GM23338 (cell line): ENCODE results near the gene COL4A6.

Experiments used
- CREB1 ChIP-seq: fragments of 250-450 bp; sonication (Bioruptor Pico); IDR thresholded peaks from 2 replicates; pipeline ENCODE4 v1.5.0; 2020; ENCODE audit warnings: low read depth, mild to moderate bottlenecking, moderate library complexity
- EZH2 ChIP-seq: fragments of 200-600 bp; sonication (generic); IDR thresholded peaks from one replicate; pipeline ENCODE4 v1.8.0; 2017; ENCODE audit warnings: antibody characterized with exemption, mild to moderate bottlenecking, low read depth; ENCODE audit not compliant: unreplicated experiment
- EZH2phosphoT487 ChIP-seq: fragments of 200-600 bp; sonication (generic); IDR thresholded peaks from one replicate; pipeline ENCODE4 v1.8.1; 2018; ENCODE audit warnings: antibody characterized with exemption; ENCODE audit not compliant: unreplicated experiment
- JUNB ChIP-seq: IDR thresholded peaks from one replicate; pipeline ENCODE4 v1.6.1; 2016; ENCODE audit warnings: antibody characterized with exemption; ENCODE audit not compliant: unreplicated experiment
- POLR2AphosphoS5 ChIP-seq: IDR thresholded peaks from 2 replicates; pipeline ENCODE4 v1.6.1; 2016; ENCODE audit warnings: antibody characterized with exemption, low read depth
- ZNF114 ChIP-seq: fragments of 250-450 bp; sonication (Bioruptor Pico); IDR thresholded peaks from 2 replicates; pipeline ENCODE4 v1.5.0; 2020; ENCODE audit warnings: mild to moderate bottlenecking, moderate library complexity
- ZNF331 ChIP-seq: fragments of 250-450 bp; sonication (Bioruptor Pico); IDR thresholded peaks from 2 replicates; pipeline ENCODE4 v1.5.0; 2020; ENCODE audit warnings: low read depth, mild to moderate bottlenecking, moderate library complexity
- TF ChIP-seq, protein P1 (sequence below), 2 experiments: fragments of 200-600 bp in 1 of 2; sonication (generic) in 1 of 2; conservative IDR thresholded peaks; 2 replicates each; pipeline versions ENCODE4 v1.5.1 to v1.6.1; 2016 to 2017; ENCODE audit warnings: antibody characterized with exemption in 2 of 2, low read depth in 2 of 2, mild to moderate bottlenecking in 2 of 2, moderate library complexity in 1 of 2
- TF ChIP-seq, protein P2 (sequence below): IDR thresholded peaks from one replicate; pipeline ENCODE4 v1.6.1; 2018; ENCODE audit warnings: antibody characterized with exemption; ENCODE audit not compliant: unreplicated experiment
- TF ChIP-seq, protein P3 (sequence below): IDR thresholded peaks from 2 replicates; pipeline ENCODE4 v1.6.1; 2016; ENCODE audit warnings: antibody characterized with exemption
- TF ChIP-seq, protein P4 (sequence below): fragments of 250-450 bp; sonication (Bioruptor Pico); IDR thresholded peaks from 2 replicates; pipeline ENCODE4 v1.5.0; 2020; ENCODE audit warnings: mild to moderate bottlenecking, moderate library complexity

DNA sequence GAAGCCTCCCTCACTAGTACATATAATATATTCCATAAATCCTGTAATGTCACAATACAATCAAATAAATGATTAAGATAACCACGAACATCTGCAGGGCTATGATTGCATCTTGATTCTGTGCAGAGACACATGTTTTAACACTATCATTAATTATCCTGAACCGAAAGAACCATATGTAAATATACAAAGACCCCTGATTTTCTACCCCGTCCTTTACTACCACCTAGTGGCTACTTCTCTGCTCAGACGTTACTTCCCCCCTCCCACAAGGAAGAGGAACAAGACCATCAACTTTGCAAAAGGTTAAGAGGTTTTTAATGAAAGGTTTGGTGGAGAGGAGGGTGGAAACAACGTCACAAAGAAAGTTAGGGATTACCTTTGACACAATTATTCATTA is 134.0 kb downstream of the COL4A6 start:
- TF ChIP-seq, protein P1, sequence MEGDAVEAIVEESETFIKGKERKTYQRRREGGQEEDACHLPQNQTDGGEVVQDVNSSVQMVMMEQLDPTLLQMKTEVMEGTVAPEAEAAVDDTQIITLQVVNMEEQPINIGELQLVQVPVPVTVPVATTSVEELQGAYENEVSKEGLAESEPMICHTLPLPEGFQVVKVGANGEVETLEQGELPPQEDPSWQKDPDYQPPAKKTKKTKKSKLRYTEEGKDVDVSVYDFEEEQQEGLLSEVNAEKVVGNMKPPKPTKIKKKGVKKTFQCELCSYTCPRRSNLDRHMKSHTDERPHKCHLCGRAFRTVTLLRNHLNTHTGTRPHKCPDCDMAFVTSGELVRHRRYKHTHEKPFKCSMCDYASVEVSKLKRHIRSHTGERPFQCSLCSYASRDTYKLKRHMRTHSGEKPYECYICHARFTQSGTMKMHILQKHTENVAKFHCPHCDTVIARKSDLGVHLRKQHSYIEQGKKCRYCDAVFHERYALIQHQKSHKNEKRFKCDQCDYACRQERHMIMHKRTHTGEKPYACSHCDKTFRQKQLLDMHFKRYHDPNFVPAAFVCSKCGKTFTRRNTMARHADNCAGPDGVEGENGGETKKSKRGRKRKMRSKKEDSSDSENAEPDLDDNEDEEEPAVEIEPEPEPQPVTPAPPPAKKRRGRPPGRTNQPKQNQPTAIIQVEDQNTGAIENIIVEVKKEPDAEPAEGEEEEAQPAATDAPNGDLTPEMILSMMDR (conservative IDR thresholded peaks at IDR 0.05; ENCODE audit: low read depth in 2 of 2) = peak; percentile 66 to 69
- no peak for TF ChIP-seq POLR2AphosphoS5
- TF ChIP-seq, protein P2, sequence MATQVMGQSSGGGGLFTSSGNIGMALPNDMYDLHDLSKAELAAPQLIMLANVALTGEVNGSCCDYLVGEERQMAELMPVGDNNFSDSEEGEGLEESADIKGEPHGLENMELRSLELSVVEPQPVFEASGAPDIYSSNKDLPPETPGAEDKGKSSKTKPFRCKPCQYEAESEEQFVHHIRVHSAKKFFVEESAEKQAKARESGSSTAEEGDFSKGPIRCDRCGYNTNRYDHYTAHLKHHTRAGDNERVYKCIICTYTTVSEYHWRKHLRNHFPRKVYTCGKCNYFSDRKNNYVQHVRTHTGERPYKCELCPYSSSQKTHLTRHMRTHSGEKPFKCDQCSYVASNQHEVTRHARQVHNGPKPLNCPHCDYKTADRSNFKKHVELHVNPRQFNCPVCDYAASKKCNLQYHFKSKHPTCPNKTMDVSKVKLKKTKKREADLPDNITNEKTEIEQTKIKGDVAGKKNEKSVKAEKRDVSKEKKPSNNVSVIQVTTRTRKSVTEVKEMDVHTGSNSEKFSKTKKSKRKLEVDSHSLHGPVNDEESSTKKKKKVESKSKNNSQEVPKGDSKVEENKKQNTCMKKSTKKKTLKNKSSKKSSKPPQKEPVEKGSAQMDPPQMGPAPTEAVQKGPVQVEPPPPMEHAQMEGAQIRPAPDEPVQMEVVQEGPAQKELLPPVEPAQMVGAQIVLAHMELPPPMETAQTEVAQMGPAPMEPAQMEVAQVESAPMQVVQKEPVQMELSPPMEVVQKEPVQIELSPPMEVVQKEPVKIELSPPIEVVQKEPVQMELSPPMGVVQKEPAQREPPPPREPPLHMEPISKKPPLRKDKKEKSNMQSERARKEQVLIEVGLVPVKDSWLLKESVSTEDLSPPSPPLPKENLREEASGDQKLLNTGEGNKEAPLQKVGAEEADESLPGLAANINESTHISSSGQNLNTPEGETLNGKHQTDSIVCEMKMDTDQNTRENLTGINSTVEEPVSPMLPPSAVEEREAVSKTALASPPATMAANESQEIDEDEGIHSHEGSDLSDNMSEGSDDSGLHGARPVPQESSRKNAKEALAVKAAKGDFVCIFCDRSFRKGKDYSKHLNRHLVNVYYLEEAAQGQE = no peak
- TF ChIP-seq EZH2 = no peak
- no peak for TF ChIP-seq CREB1 (CRISPR knock-in tag)
- no peak for TF ChIP-seq JUNB
- no peak for TF ChIP-seq ZNF114 (CRISPR knock-in tag)
- TF ChIP-seq EZH2phosphoT487 = no peak
- TF ChIP-seq ZNF331 (CRISPR knock-in tag) = no peak
- TF ChIP-seq, protein P3, sequence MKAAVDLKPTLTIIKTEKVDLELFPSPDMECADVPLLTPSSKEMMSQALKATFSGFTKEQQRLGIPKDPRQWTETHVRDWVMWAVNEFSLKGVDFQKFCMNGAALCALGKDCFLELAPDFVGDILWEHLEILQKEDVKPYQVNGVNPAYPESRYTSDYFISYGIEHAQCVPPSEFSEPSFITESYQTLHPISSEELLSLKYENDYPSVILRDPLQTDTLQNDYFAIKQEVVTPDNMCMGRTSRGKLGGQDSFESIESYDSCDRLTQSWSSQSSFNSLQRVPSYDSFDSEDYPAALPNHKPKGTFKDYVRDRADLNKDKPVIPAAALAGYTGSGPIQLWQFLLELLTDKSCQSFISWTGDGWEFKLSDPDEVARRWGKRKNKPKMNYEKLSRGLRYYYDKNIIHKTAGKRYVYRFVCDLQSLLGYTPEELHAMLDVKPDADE = no peak
- TF ChIP-seq, protein P4, sequence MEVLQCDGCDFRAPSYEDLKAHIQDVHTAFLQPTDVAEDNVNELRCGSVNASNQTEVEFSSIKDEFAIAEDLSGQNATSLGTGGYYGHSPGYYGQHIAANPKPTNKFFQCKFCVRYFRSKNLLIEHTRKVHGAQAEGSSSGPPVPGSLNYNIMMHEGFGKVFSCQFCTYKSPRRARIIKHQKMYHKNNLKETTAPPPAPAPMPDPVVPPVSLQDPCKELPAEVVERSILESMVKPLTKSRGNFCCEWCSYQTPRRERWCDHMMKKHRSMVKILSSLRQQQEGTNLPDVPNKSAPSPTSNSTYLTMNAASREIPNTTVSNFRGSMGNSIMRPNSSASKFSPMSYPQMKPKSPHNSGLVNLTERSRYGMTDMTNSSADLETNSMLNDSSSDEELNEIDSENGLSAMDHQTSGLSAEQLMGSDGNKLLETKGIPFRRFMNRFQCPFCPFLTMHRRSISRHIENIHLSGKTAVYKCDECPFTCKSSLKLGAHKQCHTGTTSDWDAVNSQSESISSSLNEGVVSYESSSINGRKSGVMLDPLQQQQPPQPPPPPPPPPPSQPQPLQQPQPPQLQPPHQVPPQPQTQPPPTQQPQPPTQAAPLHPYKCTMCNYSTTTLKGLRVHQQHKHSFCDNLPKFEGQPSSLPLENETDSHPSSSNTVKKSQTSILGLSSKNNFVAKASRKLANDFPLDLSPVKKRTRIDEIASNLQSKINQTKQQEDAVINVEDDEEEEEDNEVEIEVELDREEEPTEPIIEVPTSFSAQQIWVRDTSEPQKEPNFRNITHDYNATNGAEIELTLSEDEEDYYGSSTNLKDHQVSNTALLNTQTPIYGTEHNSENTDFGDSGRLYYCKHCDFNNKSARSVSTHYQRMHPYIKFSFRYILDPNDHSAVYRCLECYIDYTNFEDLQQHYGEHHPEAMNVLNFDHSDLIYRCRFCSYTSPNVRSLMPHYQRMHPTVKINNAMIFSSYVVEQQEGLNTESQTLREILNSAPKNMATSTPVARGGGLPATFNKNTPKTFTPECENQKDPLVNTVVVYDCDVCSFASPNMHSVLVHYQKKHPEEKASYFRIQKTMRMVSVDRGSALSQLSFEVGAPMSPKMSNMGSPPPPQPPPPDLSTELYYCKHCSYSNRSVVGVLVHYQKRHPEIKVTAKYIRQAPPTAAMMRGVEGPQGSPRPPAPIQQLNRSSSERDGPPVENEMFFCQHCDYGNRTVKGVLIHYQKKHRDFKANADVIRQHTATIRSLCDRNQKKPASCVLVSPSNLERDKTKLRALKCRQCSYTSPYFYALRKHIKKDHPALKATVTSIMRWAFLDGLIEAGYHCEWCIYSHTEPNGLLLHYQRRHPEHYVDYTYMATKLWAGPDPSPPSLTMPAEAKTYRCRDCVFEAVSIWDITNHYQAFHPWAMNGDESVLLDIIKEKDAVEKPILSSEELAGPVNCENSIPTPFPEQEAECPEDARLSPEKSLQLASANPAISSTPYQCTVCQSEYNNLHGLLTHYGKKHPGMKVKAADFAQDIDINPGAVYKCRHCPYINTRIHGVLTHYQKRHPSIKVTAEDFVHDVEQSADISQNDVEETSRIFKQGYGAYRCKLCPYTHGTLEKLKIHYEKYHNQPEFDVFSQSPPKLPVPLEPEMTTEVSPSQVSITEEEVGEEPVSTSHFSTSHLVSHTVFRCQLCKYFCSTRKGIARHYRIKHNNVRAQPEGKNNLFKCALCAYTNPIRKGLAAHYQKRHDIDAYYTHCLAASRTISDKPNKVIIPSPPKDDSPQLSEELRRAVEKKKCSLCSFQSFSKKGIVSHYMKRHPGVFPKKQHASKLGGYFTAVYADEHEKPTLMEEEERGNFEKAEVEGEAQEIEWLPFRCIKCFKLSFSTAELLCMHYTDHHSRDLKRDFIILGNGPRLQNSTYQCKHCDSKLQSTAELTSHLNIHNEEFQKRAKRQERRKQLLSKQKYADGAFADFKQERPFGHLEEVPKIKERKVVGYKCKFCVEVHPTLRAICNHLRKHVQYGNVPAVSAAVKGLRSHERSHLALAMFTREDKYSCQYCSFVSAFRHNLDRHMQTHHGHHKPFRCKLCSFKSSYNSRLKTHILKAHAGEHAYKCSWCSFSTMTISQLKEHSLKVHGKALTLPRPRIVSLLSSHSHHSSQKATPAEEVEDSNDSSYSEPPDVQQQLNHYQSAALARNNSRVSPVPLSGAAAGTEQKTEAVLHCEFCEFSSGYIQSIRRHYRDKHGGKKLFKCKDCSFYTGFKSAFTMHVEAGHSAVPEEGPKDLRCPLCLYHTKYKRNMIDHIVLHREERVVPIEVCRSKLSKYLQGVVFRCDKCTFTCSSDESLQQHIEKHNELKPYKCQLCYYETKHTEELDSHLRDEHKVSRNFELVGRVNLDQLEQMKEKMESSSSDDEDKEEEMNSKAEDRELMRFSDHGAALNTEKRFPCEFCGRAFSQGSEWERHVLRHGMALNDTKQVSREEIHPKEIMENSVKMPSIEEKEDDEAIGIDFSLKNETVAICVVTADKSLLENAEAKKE (CRISPR knock-in tag) = no peak
